NCI-H82 (cell line): Measurements from ENCODE around the gene LRRC23.
"Not testable (repeated sequence)": the region's sequence is repeated elsewhere in the genome, so short reads cannot be mapped to it uniquely, and the experiment has no call there.

Experiments
- DNase-seq: peaks from one replicate; lab custom pipeline; 2025; lab: John Stamatoyannopoulos, UW

The LRRC23 gene, protein sequence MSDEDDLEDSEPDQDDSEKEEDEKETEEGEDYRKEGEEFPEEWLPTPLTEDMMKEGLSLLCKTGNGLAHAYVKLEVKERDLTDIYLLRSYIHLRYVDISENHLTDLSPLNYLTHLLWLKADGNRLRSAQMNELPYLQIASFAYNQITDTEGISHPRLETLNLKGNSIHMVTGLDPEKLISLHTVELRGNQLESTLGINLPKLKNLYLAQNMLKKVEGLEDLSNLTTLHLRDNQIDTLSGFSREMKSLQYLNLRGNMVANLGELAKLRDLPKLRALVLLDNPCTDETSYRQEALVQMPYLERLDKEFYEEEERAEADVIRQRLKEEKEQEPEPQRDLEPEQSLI

DNA sequence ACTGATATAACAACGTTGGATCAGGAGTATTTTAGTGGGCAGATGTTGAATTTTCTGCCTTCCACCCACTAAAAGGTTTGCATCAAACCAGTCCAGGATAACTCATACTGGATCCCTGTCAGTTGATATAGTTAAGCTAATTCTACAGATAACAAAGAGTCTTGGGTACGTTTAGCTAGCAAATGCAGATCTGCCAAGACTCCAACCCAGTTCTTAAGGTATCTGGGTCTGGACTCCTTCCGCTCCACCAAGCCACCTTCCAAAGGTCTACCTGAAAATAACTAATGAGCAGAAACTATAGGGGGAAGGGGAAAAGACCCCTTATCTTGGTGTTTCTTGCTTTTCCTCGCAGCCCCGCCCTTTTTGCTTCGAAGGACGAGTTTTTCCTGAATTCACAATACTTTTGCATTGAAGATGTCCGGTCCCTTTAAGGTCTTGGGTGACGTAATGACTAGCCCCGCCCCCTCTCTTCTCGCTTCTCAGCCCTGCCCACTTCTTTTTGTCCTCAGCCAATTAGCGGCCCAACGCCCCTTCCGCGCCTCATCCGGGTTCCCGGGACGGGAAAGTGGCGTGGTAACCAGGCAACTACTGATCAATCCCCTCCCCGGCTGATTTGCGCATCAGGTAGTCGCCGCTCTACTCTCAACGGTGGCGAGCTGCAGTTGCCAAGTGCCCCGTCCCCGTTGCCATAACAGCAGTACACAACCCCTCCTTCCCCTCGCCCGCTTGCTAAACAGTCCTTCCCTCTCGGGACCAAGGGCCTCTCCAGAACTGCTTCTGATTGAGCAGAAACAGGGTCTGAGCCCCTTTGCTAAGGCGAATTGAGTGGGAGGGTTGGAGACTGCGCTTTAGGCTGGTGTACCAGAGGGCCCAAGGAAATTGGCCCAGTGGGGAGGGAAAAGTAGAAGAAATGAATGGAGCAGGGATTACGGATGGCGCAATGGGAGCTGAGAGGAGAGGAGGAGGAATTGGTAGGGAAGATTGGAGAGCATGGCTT is at the start of gene LRRC23:
TSS of gene LRRC23 (plus strand) at position 543 of the 997 bp plus-strand sequence. CDS start 812 bp downstream, outside the sequence.
- peak; percentile 100 for DNase-seq

DNA sequence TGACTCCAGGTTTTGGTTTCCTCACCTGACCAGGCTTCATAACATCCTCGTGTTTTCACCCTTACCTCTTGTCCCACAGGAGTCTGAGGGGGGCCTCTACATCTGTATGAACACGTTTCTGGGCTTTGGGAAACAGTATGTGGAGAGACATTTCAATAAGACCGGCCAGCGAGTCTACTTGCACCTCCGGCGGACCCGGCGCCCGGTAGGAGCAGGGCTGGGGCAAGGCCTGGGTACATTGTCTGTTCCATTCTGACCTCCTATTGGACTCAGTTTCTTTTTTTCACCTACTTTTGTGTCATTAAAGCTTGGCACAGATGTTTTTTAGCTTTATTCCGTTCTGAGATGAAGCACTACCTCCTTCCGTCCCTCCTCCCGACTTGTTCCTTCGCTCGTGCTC is 49.3 kb upstream of the LRRC23 start:
- DNase-seq: no peak

- no peak for DNase-seq
These were observed 45.8 kb upstream of the LRRC23 start for GRCh38 chr12:6858799-6859198.

- DNase-seq: no peak
These were observed 44.5 kb upstream of the LRRC23 start for GRCh38 chr12:6860116-6860515.

DNA sequence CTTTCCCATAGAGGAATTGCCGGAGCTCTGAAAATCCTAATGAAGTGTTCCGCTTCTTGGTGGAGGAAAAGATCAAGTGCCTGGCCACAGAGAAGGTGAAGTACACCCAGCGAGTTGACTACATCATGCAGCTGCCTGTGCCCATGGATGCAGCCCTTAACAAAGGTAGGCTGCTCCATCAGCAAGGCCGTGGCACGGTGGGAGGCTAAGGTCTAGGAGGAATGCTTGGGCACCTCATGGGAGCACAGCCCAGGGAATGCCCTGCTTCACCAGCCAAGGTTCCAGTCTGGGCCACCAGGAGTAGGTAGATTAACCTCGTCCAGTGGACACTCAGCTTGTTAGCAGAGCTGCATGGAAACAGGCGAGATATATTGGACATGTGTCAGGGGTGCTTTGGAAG is 43.7 kb upstream of the LRRC23 start:
- DNase-seq: no peak

DNA sequence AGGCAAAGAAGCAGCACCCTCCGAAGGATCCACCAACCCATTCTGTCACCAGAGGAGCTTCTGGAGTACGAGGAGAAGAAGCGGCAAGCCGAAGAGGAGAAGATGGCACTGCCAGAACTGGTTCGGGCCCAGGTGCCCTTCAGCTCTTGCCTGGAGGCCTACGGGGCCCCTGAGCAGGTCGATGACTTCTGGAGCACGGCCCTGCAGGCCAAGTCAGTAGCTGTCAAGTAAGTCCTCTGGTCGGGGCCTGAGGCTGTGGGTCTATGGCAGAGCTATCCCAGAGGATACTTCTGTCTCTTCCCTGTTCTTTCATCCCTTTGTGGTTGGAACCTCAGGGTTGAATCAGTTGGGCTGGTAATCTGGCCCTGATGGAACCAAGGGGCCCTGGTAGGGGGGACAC is 43.2 kb upstream of the LRRC23 start:
- DNase-seq: no peak

- DNase-seq: no peak
These were observed 41.6 kb upstream of the LRRC23 start for GRCh38 chr12:6863033-6863432.

DNA sequence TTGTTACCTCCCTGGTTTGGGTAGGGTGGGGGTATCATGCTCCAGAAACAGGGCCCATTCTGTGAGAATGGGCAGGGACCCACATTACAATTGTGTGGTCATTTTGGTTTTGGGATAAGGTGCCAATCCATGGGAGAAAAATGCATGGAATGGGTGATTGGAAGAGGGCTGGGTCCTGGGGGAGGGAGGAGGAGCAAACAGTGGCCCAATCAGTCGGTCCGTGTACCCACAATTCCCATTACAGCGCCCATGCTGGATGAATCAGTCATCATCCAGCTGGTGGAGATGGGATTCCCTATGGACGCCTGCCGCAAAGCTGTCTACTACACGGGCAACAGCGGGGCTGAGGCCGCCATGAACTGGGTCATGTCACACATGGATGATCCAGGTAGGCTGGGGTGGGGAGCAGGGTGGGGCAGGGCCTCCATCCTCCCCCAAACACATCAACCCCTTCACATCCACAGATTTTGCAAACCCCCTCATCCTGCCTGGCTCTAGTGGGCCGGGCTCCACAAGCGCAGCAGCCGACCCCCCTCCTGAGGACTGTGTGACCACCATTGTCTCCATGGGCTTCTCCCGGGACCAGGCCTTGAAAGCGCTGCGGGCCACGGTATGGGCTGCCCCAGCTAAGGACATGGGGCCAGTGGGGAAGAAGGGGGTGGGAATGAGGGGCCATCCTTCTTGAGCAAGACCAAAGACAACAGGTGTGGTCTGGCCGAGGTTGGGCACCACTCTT is 40.9 kb upstream of the LRRC23 start:
- no peak for DNase-seq

DNA sequence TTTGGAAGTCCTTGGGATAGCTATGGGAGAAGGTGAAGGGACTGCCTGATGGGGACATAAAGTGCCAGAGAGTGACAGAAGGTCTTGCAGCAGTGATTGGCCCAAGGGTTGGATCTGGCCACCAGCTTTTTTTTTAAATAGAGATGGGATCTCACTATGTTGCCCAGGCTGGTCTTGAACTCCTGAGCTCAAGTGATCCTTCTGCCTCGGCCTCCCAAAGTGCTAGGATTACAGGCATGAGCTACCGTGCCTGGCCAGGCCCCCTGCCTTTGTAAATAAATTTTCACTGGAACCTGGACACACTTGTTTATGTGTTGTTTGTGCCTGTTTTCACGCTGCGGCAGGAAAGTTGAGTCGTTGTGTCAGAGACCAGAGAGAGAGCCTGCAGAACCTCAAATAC is 39.3 kb upstream of the LRRC23 start:
- not testable (repeated sequence) for DNase-seq

DNA sequence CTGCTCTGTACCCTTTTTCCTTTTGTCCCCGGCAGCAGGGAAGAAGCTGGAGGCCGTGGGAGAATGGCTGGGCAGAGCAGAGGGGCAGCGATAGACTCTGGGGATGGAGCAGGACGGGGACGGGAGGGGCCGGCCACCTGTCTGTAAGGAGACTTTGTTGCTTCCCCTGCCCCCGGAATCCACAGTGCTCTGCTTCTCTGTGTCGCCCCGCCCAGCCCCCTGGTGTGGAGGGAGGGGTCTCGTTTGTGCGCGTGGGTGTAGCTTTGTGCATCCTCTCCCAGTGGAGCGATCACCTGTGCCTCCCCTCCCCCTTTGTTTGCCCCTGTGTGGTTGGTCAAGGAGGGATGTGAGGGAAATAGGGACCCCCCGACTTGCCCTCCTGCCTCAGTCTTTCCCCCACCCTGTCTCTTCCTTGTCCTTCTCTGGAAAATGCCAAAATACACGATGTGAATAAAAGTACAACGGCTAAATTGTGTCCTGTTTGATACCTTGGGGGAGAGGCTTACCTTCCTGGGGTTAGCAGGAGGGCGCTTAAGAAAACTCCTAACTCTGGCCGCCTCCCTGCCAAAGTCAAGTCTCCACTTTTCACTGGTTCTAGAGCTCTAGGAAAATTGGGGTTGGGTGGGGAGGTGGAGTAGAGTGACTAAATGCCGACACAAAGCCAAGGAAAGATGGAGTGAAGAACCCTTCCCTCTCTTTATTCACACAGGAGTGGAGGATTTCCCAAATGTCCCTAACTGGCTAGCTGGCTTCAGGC is 38.3 kb upstream of the LRRC23 start:
- DNase-seq: peak; percentile 58

- DNase-seq: no peak
These were observed 37.7 kb upstream of the LRRC23 start for GRCh38 chr12:6866920-6867412.

DNA sequence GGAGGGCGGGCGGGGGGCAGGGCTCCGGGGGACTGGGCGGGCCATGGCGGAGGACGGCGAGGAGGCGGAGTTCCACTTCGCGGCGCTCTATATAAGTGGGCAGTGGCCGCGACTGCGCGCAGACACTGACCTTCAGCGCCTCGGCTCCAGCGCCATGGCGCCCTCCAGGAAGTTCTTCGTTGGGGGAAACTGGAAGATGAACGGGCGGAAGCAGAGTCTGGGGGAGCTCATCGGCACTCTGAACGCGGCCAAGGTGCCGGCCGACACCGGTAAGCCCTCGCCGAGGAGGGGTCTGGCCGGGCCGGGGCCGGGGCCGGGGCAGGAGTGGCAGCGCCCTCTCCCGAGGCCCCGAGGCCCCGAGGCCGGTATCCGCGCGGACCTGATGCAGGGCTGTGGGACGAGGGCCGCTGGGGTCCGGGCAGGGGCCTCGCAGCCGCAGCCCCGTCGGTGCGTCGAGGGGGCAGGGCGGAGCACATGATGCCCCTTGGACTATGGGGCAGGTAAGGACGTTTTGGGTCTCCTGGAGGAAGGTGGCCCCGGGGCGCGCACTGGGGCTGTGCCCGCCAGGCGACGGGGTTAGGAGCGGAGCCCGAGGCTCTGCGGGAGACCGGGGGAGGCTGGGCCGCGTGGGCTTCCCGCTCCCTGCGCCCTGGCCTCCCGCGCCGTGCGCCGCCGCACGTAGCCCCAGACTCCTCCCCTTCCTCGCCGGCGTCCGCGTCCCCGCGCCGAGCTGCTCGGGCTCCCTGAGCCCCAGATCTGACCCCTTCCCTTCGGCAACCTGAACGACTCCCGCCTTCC is 37.0 kb upstream of the LRRC23 start, which contains the start of gene TPI1:
TSS of gene TPI1 (plus strand) at position 119 of the 798 bp plus-strand sequence. CDS start at position 155, 36 bp downstream.
- DNase-seq: peak; percentile 88

GRCh38 chr12:6868211-6869048 is 36.2 kb upstream of the LRRC23 start:
- peak; percentile 53 for DNase-seq

DNA sequence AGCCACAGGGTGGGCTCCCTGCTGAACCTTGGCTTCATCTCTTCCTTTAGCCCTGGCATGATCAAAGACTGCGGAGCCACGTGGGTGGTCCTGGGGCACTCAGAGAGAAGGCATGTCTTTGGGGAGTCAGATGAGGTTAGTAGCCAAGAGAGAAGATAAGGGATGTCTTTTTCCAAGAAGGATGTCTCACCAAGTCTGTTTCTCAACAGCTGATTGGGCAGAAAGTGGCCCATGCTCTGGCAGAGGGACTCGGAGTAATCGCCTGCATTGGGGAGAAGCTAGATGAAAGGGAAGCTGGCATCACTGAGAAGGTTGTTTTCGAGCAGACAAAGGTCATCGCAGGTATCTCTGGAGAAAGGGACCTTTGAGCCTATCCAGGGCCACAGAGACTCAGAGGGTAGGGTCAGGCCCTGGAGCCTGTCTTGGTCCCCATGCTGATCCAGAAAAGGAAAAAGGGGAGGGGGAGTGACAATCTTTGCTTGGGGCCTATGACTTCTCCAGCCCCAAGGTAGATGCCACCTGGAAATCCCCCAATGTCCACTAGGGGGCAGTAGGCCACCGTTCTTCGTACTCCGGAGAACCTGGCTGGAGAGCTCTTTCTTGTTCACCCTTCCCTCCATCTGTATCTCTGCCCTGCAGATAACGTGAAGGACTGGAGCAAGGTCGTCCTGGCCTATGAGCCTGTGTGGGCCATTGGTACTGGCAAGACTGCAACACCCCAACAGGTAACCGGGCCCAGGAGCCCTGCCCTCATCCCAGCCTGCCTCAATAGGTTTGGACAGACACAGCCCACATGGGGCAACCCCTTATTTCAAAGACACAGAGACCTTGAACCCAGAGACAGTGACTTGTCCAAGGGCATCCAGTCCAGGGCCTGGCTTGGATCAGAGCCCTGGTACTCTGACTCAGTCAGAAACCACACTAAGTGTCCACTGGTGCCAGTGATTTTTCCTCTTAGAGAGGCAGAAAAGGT is 35.3 kb upstream of the LRRC23 start:
- DNase-seq: peak; percentile 92

DNA sequence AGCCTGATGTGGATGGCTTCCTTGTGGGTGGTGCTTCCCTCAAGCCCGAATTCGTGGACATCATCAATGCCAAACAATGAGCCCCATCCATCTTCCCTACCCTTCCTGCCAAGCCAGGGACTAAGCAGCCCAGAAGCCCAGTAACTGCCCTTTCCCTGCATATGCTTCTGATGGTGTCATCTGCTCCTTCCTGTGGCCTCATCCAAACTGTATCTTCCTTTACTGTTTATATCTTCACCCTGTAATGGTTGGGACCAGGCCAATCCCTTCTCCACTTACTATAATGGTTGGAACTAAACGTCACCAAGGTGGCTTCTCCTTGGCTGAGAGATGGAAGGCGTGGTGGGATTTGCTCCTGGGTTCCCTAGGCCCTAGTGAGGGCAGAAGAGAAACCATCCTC is 34.3 kb upstream of the LRRC23 start:
- not testable (repeated sequence) for DNase-seq

DNA sequence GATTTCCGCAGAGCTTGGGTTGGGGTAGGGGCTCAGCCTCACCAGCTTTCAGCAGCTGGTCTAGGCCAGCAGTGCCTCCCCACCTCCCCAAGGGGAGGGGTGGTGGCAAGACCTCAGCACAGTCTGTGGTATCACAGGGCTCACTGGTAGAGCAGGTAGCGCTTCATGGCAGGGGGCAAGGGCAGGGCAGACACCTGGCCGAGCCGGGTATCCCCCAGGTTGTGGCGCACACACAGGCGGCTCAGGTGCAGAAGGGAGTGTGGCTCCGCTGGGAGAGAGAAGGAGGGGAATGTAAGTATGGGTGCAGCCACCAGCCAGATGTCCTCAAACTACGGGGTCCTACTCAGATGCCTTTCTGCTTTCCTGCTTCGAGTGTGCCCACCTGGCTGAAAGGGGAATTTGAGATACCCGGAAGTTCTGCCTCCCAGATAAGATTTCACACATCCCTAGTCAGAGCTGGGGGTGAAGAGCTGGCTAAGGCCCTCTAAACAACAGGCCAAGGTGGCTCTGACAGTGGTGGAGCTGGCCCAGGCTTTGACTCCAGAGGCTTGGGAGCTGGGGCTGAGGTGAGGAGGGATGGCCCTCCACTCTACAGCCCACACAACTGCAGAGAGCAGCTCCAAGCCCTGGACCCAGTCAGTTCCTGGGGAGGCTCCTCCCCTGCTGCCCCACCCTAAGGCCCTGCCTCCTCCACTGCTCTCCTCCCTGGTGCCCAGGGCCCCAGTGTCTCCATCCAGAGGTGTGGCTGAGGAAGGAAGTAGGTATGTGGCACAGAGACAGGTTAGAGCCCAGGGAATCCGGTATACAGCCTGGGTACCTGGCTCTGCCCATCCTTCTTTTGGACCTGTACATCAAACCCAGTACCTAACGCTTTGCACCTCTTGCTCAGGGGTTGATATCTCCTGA is 33.3 kb upstream of the LRRC23 start:
- peak; percentile 65 for DNase-seq
